NCI-H1436 (cell line): Measurements from ENCODE around the gene SNCAIP.
"Not testable (repeated sequence)": the region's sequence is repeated elsewhere in the genome, so short reads cannot be mapped to it uniquely, and the experiment has no call there.

Experiments
- DNase-seq: peaks from one replicate; lab custom pipeline; 2025; lab: John Stamatoyannopoulos, UW

Gene SNCAIP

GRCh38 chr5:122314036-122314435 is 2.0 kb downstream of the SNCAIP start:
- DNase-seq, result no peak

DNA sequence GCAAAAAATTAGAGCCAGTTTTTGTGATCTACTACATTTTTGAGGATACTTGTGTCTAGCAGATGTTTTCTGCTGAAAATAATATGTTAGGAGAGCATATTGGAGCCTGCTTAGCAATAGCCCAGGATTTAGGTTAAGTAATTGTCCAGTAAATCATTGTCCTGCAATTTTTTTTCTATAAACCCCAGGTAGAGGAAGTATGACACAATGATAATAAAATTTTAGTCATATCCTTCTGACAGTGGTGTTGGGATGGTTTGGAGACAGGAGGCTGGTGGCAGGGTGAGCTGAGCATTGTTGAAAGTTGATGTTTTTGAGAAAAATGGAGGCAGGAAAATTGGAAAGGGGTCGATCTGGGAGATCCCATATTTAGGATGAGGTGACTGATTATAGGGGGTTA is 3.5 kb downstream of the SNCAIP start:
- no peak for DNase-seq

- DNase-seq, result peak; percentile 54
Measured at GRCh38 chr5:122316656-122317055, 4.6 kb downstream of the SNCAIP start.

- DNase-seq, result no peak
Measured at GRCh38 chr5:122319897-122320296, 7.9 kb downstream of the SNCAIP start.

- no peak for DNase-seq
Measured at GRCh38 chr5:122321921-122322320, 9.9 kb downstream of the SNCAIP start.

GRCh38 chr5:122322801-122323548 is 10.9 kb downstream of the SNCAIP start:
- DNase-seq, result no peak

- DNase-seq, result no peak
Measured at GRCh38 chr5:122323738-122324137, 11.7 kb downstream of the SNCAIP start.

DNA sequence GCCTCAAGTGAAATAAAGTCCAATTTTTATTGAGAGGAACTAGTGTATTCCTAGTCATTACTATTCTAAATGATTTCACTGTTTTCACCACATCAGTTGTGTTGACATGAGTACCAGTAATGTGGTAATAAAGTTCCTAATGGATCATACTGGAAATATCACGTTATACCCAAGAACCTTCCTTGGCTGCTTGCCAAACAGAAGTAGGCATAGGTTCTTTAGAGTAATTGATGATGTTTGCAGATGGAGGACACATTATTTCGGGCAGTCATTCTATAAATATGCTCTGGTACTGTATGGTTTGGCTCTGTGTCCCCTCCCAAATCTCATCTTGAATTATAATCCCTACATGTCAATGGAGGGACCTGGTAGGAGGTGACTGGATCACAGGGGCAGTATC is 15.1 kb downstream of the SNCAIP start:
- no peak for DNase-seq

- no peak for DNase-seq
Measured at GRCh38 chr5:122330881-122331280, 18.8 kb downstream of the SNCAIP start.

DNA sequence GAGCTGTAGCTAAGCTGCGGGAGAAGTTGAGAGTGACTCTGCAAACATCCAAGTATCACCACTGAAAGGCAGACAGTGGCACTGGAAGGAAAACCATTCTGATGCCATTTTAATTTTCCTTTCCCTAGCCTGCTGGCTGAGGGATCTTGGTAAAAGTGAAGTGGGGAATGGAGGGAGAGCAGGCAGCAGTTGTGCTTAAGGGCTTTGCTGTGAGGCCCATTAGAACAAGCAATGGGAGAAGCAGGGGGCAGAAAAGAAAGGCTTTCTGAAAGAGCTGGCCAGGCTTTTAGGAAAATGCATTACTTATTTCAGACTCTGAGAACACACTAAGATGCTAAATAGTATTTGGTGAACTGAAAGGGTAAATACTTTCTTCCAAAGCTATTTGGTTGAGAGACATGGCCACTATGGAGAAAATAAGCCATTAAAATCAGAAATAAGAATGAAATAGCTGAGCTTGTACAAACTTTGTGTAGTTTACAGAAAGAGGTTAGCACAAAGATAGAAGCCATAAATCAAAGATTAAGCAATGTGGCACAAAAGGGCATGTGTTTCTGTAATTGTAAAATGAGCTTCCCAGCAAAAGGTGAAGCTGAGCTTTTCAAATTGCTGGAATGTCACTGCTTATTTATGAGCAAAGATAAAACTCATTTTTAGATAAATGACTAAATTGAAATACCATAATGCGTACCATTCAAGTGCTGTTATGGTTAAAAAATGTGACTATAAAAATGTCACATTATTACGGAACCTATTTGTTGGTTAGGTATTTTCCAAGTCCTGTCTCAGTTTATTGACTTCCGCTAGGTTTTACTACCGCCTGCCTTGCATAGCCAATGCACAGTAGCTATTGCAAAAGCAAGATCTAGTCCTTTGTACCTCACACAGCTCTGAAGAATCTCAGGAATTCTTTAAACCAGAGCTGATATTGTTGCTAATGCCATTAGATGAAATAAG is 20.8 kb downstream of the SNCAIP start:
- DNase-seq, result no peak

GRCh38 chr5:122333564-122333963 is 21.5 kb downstream of the SNCAIP start:
- no peak for DNase-seq

DNA sequence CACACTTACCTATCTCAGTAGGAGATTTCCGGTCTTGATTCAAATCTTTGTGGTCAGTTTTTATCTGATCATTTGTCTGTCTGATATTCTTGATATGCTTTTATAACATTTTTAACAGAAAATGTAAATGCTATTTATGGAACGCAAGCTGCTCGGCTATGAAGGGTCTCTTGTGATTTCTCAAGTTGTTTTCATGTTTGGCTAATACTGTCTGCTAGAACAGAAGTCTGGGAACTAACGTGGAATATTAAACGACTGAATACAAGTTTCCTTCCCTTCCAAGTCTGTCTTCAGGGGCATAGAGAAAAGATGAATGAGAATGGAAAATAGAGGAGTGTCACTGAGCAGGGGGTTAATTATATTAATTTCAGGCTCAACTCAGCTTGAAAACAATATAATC is 27.6 kb downstream of the SNCAIP start:
- no peak for DNase-seq

- no peak for DNase-seq
Measured at GRCh38 chr5:122341087-122341486, 29.1 kb downstream of the SNCAIP start.

- no peak for DNase-seq
Measured at GRCh38 chr5:122342256-122342655, 30.2 kb downstream of the SNCAIP start.

DNA sequence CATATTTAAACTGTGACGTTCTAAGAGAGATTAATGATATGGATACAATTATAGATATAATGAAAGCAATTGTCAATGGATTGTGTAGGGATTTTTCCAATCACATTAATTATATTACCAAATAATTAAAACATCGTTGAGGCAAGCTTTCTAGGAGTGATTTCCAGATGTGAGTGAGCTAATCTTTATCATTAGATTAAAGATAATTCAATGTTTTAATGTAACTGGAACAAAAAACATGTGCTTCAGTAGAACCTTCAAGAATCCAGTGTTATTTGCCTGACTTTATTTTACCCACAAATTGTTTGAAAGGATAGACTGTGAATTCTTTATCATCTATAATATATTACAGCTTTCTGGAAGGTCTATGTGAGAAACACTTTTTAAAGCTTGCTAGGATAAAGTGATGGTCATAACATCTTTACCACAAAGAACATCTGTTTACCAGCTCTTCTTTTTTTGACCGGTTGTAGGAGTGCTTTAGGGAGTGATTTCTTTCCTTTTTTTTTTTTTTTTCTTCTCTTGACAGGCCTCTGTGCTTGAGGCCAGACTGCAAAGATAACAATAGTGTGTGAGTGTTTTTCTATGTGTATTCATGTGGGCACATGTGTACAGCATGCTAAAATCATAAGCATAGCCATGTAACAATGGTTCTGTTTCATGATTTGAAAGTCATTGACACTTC is 35.0 kb downstream of the SNCAIP start:
- no peak for DNase-seq

- no peak for DNase-seq
Measured at GRCh38 chr5:122350496-122350895, 38.5 kb downstream of the SNCAIP start.

DNA sequence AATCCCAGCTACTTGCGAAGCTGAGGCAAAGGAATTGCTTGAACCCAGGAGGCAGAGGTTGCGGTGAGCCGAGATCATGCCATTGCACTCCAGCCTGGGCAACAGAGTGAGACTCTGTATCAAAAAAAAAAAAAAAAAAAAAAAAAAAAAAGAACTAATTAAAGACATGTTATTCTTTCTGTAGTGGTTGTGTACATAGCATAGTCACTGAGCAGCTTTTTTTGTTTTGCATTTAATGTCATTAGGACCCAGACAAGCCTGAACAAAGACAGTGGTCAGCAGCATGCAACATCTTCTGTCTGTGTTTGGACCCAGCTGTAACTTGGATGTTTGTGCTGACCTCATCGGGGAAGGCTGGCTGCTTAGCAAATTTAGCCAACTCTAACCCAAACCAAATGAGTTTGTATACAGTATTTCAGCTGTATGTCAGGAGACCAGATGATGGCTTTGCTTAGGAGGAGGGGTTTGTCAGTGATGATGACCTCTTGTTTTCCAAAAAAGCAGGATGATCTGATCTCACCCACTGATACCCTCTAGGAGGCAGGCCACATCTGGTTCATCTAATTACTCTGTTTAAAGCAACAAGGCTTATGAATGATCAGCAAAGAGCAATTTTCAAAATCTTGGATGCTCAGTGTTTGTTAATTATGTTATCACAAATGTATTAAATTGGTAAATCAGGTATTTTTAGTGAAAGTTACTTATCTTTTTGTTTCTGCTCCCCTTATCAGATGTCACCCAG is 39.5 kb downstream of the SNCAIP start:
- DNase-seq, result no peak

DNA sequence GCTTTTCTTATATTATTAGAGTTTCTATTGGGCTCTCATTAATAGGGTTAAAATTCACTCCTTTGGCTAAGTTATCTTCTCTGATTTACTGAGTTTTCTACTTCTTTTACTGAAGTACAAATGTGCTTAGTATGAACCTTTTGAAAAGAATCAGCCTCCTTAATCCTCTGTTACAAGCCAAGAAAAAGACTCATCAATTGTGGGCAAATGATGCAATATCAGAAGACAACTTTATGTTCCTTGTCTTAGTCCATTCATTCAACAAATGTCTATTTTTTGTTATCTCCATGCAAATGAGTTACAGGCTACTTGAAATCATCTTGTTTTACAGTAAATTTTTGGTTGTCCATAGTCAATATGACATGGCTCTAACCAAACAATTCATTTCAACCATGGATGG is 40.3 kb downstream of the SNCAIP start:
- no peak for DNase-seq

DNA sequence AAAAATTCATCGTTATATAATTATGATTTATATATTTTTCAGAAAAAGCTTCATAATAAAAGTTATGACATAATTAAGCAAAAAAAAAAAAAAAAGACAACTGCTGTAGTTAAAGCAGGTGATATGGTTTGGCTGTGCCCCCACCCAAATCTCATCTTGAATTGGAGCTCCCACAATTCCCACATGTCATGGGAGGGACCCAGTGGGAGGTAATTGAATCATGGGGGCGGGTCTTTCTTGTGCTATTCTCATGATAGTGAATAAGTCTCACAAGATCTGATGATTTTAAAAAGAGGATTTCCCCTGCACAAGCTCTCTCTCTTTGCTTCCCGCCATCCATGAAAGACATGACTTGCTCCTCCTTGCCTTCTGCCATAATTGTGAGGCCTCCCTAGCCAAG is 41.3 kb downstream of the SNCAIP start:
- not testable (repeated sequence) for DNase-seq

DNA sequence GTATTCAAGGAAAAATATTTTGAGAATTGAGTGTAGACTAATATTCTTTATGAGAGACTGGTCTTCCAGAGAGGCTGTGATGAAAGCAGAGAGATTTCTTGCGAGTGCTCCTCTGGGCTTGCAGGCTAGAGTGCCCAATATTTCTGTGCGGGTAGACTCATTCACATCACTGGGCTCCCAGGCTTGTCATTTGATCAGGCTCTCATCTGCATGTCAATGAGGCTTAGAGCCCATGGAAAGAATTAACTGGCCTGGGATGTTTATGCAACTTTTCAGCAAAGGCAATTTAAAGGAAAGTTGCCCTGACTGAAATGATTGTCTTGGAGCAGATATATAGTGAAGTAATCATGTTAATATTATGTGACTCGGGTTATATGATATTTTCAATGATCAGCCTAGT is 42.3 kb downstream of the SNCAIP start:
- DNase-seq, result no peak

- no peak for DNase-seq
Measured at GRCh38 chr5:122355324-122355723, 43.3 kb downstream of the SNCAIP start.

- DNase-seq, result no peak
Measured at GRCh38 chr5:122356855-122357254, 44.8 kb downstream of the SNCAIP start.
